Tibial artery (tissue), 4 donors: ENCODE data around the gene PLA2G2D.
A peak's percentile ranks its signal among the peaks of the same experiment; 100 is the strongest.

ENCODE experiments used
- DNase-seq, 2 donors: peaks; one replicate each; pipeline ENCODE4 v3.0.0-alpha.2; 2019
- H3K27ac ChIP-seq, 2 donors: fragments of 200-600 bp; sonication (generic) in 1 of 2; 1 replicate in 1 of 2; 2 replicates in 1 of 2; pipeline ENCODE4 v1.5.1; 2018 to 2019; ENCODE audit warnings: mild to moderate bottlenecking in 1 of 2
- H3K27me3 ChIP-seq, 2 donors: fragments of 200-600 bp; sonication (generic) in 1 of 2; one replicate each; pipeline versions ENCODE4 v1.5.1 to v1.6.0; 2016 to 2019
- H3K36me3 ChIP-seq, 3 donors: fragments of 200-600 bp; sonication (generic) in 2 of 3; one replicate each; pipeline ENCODE4 v1.5.1; 2016 to 2019; ENCODE audit warnings: mild to moderate bottlenecking in 2 of 3
- H3K4me1 ChIP-seq, 4 donors: fragments of 200-600 bp; sonication (generic) in 2 of 4; 1 replicate in 3 of 4; 2 replicates in 1 of 4; pipeline ENCODE4 v1.5.1; 2016 to 2019
- H3K4me3 ChIP-seq, 2 donors: fragments of 200-600 bp; sonication (generic) in 1 of 2; 1 replicate in 1 of 2; 2 replicates in 1 of 2; pipeline ENCODE4 v1.5.1; 2018 to 2019; ENCODE audit warnings: mild to moderate bottlenecking in 2 of 2
- H3K9me3 ChIP-seq, 3 donors: fragments of 200-600 bp; sonication (generic) in 1 of 3; one replicate each; pipeline ENCODE4 v1.5.1; 2016 to 2019
- intact Hi-C: fragments of 100-400 bp; cut with DNase I; formaldehyde crosslinking; loops from one replicate; pipeline ENCODE4 v1.15.0; 2023; ENCODE audit warnings: low total_unique reads
- TF ChIP-seq, protein P1 (sequence below), 2 experiments: fragments of 200-600 bp in 1 of 2; fragments of 450-650 bp in 1 of 2; IDR thresholded peaks; one replicate each; pipeline ENCODE4 v1.5.1; 2017 to 2019; ENCODE audit warnings: antibody characterized with exemption in 2 of 2, mild to moderate bottlenecking in 1 of 2, moderate library complexity in 1 of 2

PLA2G2D gene

DNA sequence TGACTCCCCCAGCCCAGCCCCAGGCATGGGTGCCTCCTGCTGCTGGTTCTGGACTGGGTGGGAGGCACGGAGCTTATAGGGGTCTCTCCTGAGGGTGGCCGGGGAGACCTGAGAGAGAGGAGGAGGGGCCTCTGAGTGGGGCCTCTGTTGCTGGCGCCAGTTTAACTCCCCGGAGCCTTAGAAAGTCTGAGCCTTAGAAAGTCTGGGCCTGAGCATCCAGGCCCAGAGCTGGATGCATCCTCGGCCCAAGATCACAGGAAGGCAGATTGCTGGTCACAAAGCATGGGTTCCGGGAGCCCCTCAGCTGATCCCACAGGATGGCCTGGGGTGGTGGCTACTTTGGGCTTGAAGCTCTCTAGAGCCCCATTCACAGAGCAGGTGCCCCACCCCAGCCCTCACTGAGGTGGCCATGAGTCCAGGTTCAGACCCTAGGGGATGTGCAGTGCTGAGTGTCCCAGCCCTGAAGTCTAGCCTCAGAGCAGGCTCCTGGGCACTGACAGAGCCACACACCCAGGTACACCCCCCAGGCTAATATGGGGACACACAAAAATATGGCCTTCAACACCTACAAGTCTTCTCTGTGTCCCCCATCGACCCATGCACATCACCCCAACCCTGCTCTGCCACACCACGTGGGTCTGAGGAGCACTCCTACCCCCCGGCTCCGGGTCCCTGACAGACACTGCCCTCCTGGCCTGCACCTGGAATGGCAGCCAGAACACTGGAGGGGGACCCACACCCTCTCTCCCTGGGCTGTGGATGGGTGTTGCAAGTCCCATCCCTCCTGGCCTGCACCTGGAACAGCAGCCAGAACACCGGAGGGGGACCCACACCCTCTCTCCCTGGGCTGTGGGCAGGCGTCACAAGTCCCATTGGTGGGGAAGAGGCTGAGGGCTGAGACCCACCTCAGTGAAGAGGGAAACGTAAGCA, 29.5 kb upstream of the PLA2G2D start:
- H3K27me3 ChIP-seq: peaks cover 0 to 45% of the 10 kb centered on the region in 2 donors
- TF ChIP-seq, protein P1, sequence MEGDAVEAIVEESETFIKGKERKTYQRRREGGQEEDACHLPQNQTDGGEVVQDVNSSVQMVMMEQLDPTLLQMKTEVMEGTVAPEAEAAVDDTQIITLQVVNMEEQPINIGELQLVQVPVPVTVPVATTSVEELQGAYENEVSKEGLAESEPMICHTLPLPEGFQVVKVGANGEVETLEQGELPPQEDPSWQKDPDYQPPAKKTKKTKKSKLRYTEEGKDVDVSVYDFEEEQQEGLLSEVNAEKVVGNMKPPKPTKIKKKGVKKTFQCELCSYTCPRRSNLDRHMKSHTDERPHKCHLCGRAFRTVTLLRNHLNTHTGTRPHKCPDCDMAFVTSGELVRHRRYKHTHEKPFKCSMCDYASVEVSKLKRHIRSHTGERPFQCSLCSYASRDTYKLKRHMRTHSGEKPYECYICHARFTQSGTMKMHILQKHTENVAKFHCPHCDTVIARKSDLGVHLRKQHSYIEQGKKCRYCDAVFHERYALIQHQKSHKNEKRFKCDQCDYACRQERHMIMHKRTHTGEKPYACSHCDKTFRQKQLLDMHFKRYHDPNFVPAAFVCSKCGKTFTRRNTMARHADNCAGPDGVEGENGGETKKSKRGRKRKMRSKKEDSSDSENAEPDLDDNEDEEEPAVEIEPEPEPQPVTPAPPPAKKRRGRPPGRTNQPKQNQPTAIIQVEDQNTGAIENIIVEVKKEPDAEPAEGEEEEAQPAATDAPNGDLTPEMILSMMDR (IDR thresholded peaks at IDR 0.05): no peak
- no peak overlapping the region for H3K4me3 ChIP-seq
- H3K4me1 ChIP-seq: peaks cover 0 to 14% (median 8%) of the 10 kb centered on the region in 4 donors
- no peak overlapping the region for H3K27ac ChIP-seq
- H3K9me3 ChIP-seq: no peaks in the 10 kb centered on the region
- no peak for DNase-seq
- intact Hi-C loops: no loop called here
- no peaks in the 10 kb centered on the region for H3K36me3 ChIP-seq

DNA sequence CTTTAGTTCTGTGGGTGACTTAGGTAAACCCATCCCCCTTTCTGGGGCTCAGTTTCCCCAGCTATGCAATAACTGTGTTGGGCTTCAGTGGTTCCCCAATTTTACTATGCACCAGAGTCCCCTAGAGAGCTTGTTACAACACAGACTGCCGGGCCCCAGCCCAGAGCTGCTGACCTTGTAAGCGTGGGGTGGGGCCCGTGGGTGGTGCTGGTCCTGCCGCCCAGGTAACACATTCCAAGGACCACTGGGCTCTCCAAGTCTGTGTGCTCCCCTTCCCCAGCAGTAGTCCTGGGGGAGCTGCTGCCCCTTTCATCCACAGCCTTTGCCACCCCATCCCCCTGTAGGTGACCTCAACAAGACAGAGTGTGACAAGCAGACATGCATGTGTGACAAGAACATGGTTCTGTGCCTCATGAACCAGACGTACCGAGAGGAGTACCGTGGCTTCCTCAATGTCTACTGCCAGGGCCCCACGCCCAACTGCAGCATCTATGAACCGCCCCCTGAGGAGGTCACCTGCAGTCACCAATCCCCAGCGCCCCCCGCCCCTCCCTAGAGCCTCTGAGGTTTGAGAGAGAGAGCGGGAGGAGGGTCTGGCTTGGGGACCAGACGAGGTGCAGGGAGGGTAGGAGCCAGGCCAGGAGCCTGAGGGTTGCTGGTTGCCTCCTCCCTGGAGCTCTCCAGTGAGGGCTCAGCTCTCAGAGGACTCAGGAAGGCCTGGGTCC, 28.7 kb upstream of the PLA2G2D start:
- Histone ChIP-seq H3K36me3 (no peaks in the 10 kb centered on the region), H3K27me3 (peaks cover 0 to 48% of the 10 kb centered on the region in 2 donors)

DNA sequence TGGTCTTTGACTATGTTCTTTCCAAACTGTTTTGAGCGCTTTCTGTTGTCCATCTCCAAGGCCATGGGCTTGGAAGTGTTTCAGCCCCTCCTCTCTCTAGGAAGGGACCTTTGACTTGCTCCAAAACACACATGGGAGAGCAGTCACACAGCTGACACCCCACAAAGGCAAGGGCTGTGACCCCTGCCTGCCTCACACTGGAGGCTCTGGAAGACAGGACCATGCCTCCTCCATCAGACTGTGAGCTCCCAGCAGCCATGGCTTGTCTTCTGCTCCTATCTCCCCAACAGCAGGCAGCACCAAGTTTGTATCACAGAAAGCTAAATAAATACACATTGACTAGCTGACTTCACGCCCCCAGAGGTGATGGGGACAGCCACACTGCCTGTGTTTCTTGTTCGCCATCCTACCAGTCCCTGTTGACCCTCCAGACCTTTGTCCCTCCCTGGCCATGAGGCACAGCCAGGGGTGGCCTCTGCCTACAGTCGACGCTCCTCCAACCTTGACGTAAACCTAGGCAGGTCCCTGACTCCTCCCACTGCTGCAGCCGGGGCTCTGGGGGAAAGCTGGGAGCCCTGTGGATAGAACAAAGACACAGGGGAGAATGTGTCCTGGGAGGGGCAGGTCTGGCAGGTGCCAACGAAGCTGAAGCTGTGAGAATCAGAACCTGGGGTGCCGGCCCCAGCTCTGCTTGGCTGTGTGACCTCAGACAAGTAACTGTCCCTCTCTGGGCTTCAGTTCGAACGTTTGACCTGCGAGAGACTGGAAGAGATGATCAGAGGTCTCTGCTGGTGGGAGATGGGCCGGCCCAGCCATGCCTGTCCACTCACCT, 24.6 kb upstream of the PLA2G2D start:
- no peak for DNase-seq
- TF ChIP-seq, protein P1 (IDR thresholded peaks at IDR 0.05): no peak
- Histone ChIP-seq H3K9me3 (no peaks in the 10 kb centered on the region), H3K27ac (no peak overlapping the region), H3K4me1 (no peaks in the 10 kb centered on the region), H3K4me3 (no peak overlapping the region), H3K36me3 (no peaks in the 10 kb centered on the region), H3K27me3 (peaks cover 0 to 31% of the 10 kb centered on the region in 2 donors)
- intact Hi-C loops: no loop called here

More for the DNA sequence above, 28.7 kb upstream of the PLA2G2D start:
- Histone ChIP-seq H3K4me3 (no peak overlapping the region), H3K27ac (no peak overlapping the region), H3K4me1 (peaks cover 0 to 13% (median 8%) of the 10 kb centered on the region in 4 donors), H3K9me3 (no peaks in the 10 kb centered on the region)
- DNase-seq: no peak
- TF ChIP-seq, protein P1 (IDR thresholded peaks at IDR 0.05): no peak
- intact Hi-C loops: no loop called here

GRCh38 chr1:20143318-20143717, 24.0 kb upstream of the PLA2G2D start:
- H3K36me3 ChIP-seq: no peaks in the 10 kb centered on the region
- intact Hi-C loops: no loop called here
- no peaks in the 10 kb centered on the region for H3K4me1 ChIP-seq
- H3K9me3 ChIP-seq: no peaks in the 10 kb centered on the region
- peaks cover 0 to 28% of the 10 kb centered on the region in 2 donors for H3K27me3 ChIP-seq
- TF ChIP-seq, protein P1 (IDR thresholded peaks at IDR 0.05): no peak
- no peak overlapping the region for H3K4me3 ChIP-seq
- no peak for DNase-seq
- H3K27ac ChIP-seq: no peak overlapping the region

DNA sequence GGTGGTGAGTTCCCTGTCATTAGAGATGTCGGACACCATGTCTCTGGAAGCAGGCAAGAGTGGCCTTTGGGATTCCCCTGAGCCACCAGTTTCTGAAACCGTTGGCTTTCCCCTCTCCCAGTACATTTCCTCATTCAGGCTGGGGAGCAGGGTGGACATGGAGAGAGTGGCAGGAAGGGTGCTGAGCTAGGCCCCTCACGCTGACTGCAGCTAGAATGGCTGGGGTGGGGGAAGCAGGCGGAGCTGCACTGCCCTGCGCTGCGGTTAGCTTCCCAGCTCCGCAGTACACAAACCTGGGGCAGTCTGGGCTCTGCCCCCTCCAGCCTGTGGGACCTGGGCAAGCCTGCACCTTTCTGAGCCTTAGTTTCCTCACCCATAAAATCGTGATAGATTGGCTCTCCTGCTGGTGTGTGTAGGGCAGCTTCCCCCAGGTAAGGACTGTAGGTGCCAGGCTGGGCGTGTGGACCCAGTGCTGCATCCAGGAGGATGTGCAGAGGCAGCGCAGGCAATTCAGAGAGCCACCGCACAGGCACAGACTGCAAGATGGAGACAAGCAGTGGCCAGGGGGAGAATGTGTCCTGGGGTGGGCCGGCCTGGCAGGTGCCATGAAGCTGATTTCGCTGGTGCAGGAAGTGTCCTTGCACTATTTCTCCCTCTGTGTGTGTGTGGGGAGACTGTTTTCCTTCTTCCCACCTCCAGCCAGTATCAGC, 22.8 kb upstream of the PLA2G2D start:
- Histone ChIP-seq H3K27ac (no peak overlapping the region), H3K9me3 (no peaks in the 10 kb centered on the region), H3K4me3 (no peak overlapping the region), H3K27me3 (peaks cover 0 to 26% of the 10 kb centered on the region in 2 donors), H3K36me3 (no peaks in the 10 kb centered on the region), H3K4me1 (no peaks in the 10 kb centered on the region)
- peak in 1 of 2 donors; percentile 19 for DNase-seq
- TF ChIP-seq, protein P1 (IDR thresholded peaks at IDR 0.05): no peak
- intact Hi-C loops: no loop called here
